C4-2B (cell line): ENCODE data around the gene C19orf85.

ENCODE experiments used
- H3K27ac ChIP-seq: fragments of 450-650 bp; 2 replicates; pipeline ENCODE4 v1.5.1; 2017
- CTCF ChIP-seq: fragments of 450-650 bp; conservative IDR thresholded peaks from 2 replicates; pipeline ENCODE4 v1.5.1; 2017; ENCODE audit warnings: mild to moderate bottlenecking
- ZFX ChIP-seq: fragments of 450-650 bp; IDR thresholded peaks from 2 replicates; pipeline ENCODE4 v1.6.1; 2017

C19orf85 gene

GRCh38 chr19:55487924-55488687, 23.6 kb upstream of the C19orf85 start, which contains the start of gene SSC5D:
Gene SSC5D (plus strand): TSS chr19:55488436. CDS start chr19:55488590, 154 bp downstream.
- no peak for TF ChIP-seq CTCF
- no peak for TF ChIP-seq ZFX
- no peak within 1 kb of the TSS for H3K27ac ChIP-seq

GRCh38 chr19:55486971-55487923, 22.7 kb upstream of the C19orf85 start:
- TF ChIP-seq ZFX (no peak), CTCF (no peak)
- H3K27ac ChIP-seq, result no peak overlapping the region

- H3K27ac ChIP-seq, result peak overlapping the region; percentile 82; the same call in 1 of the 2 replicates
- TF ChIP-seq CTCF, result no peak
Observed at GRCh38 chr19:55486043-55486970, 21.8 kb upstream of the C19orf85 start.

GRCh38 chr19:55485439-55486011, 21.0 kb upstream of the C19orf85 start:
- peak overlapping the region; percentile 82 for H3K27ac ChIP-seq
- TF ChIP-seq CTCF (no peak), ZFX (no peak)

GRCh38 chr19:55484593-55485438, 20.3 kb upstream of the C19orf85 start, which contains the start of gene NAT14:
Gene NAT14 (plus strand): TSS chr19:55485188. CDS start chr19:55485709, 521 bp downstream.
- peak within 1 kb of the TSS; percentile 82 for H3K27ac ChIP-seq
- TF ChIP-seq CTCF, result no peak
- no peak for TF ChIP-seq ZFX
